Liver (tissue), 9 donors: ENCODE data around the gene CUBN. TPM values are rescaled to one million over a fixed set of nuclear protein-coding genes. Genes with fewer than 3 reads are reported as not detected.

Experiments
- DNase-seq: peaks from one replicate; pipeline ENCODE4 v3.0.0-alpha.2; 2017; ENCODE audit warnings: low spot score
- H3K27ac ChIP-seq, 2 donors: one replicate each; pipeline ENCODE4 v1.7.0; 2013; ENCODE audit warnings: inconsistent platforms in 2 of 2, low read length in 2 of 2, control low read depth in 1 of 2, low read depth in 1 of 2, mild to moderate bottlenecking in 1 of 2
- H3K27me3 ChIP-seq, 4 donors: one replicate each; pipeline versions ENCODE4 v1.6.1 to v1.7.0; 2013; ENCODE audit warnings: low read length in 3 of 4, inconsistent platforms in 1 of 4, mild to moderate bottlenecking in 1 of 4, moderate library complexity in 1 of 4; ENCODE audit not compliant: control insufficient read depth in 4 of 4, insufficient read depth in 4 of 4
- H3K36me3 ChIP-seq, 4 donors: one replicate each; pipeline versions ENCODE4 v1.6.1 to v1.7.0; 2013; ENCODE audit warnings: low read length in 3 of 4, mild to moderate bottlenecking in 3 of 4, low read depth in 1 of 4, moderate library complexity in 1 of 4; ENCODE audit not compliant: control insufficient read depth in 4 of 4, insufficient read depth in 3 of 4
- H3K4me1 ChIP-seq, 4 donors: one replicate each; pipeline versions ENCODE4 v1.6.1 to v1.7.0; 2013; ENCODE audit warnings: low read length in 3 of 4, mild to moderate bottlenecking in 3 of 4, moderate library complexity in 1 of 4; ENCODE audit not compliant: control insufficient read depth in 4 of 4, insufficient read depth in 4 of 4
- H3K4me3 ChIP-seq, 3 donors: one replicate each; pipeline versions ENCODE4 v1.6.1 to v1.7.0; 2013; ENCODE audit warnings: low read length in 3 of 3, control low read depth in 1 of 3, low read depth in 1 of 3, mild to moderate bottlenecking in 1 of 3
- H3K9ac ChIP-seq, 2 donors: one replicate each; pipeline ENCODE4 v1.7.0; 2013; ENCODE audit warnings: low read length in 2 of 2, mild to moderate bottlenecking in 2 of 2, moderate library complexity in 2 of 2, control low read depth in 1 of 2, low read depth in 1 of 2
- H3K9me3 ChIP-seq, 4 donors: one replicate each; pipeline versions ENCODE4 v1.6.1 to v1.7.0; 2013; ENCODE audit warnings: low read length in 3 of 4; ENCODE audit not compliant: control insufficient read depth in 4 of 4
- EGR1 ChIP-seq, 2 donors: IDR thresholded peaks; 2 replicates each; pipeline ENCODE4 v1.6.1; 2016 to 2018; ENCODE audit warnings: antibody characterized with exemption in 2 of 2, low read depth in 2 of 2
- FOXA1 ChIP-seq: IDR thresholded peaks from 2 replicates; pipeline ENCODE4 v1.6.1; 2016; ENCODE audit warnings: antibody characterized with exemption
- FOXA2 ChIP-seq: IDR thresholded peaks from 2 replicates; pipeline ENCODE4 v1.6.1; 2016; ENCODE audit warnings: antibody characterized with exemption
- GABPA ChIP-seq, 2 donors: IDR thresholded peaks in 1 of 2; conservative IDR thresholded peaks in 1 of 2; 2 replicates each; pipeline ENCODE4 v1.6.1; 2016; ENCODE audit warnings: antibody characterized with exemption in 2 of 2, mild to moderate bottlenecking in 1 of 2, moderate library complexity in 1 of 2
- HNF4A ChIP-seq, 2 donors: conservative IDR thresholded peaks; 2 replicates each; pipeline ENCODE4 v1.6.1; 2016; ENCODE audit warnings: antibody characterized with exemption in 2 of 2, mild to moderate bottlenecking in 2 of 2
- HNF4G ChIP-seq: IDR thresholded peaks from 2 replicates; pipeline ENCODE4 v1.6.1; 2016; ENCODE audit warnings: antibody characterized with exemption
- JUND ChIP-seq, 2 donors: IDR thresholded peaks; 2 replicates each; pipeline ENCODE4 v1.6.1; 2016; ENCODE audit warnings: antibody characterized with exemption in 2 of 2
- MAX ChIP-seq: IDR thresholded peaks from 2 replicates; pipeline ENCODE4 v1.6.1; 2016; ENCODE audit warnings: antibody characterized with exemption
- NR2F2 ChIP-seq: IDR thresholded peaks from 2 replicates; pipeline ENCODE4 v1.6.1; 2016; ENCODE audit warnings: antibody characterized with exemption
- RAD21 ChIP-seq, 2 donors: IDR thresholded peaks; 2 replicates each; pipeline ENCODE4 v1.6.1; 2016; ENCODE audit warnings: antibody characterized with exemption in 2 of 2, mild to moderate bottlenecking in 2 of 2
- REST ChIP-seq: IDR thresholded peaks from 2 replicates; pipeline ENCODE4 v1.6.1; 2016; ENCODE audit warnings: antibody characterized with exemption, mild to moderate bottlenecking
- TAF1 ChIP-seq: conservative IDR thresholded peaks from 2 replicates; pipeline ENCODE4 v1.6.1; 2016; ENCODE audit warnings: antibody characterized with exemption, mild to moderate bottlenecking
- WGBS: extraction: QIAGEN DNeasy Blood & Tissue Kit; methylation state at CpG from one replicate; pipeline ENCODE4 v1.1.7; 2013; 5-methylcytosine and 5-hydroxymethylcytosine counted together
- polyA plus RNA-seq, 2 donors: library from polyadenylated mRNA; stranded (reverse) in 1 of 2; unstranded in 1 of 2; fragments of 200-250 nt in 1 of 2; fragments of >200 nt in 1 of 2; fragmentation: Nextera tagmentation in 1 of 2; extraction: Ambion mirVana in 1 of 2; gene quantifications; one replicate each; pipeline versions ENCODE4 v1.2.1 to v1.2.3, GENCODE V29; 2013 to 2015
- total RNA-seq, 2 donors: library from RNA; depleted of rRNA; stranded (reverse); fragments of >200 nt; gene quantifications; one replicate each; pipeline ENCODE4 v1.2.3, GENCODE V29; 2014
- TF ChIP-seq, protein P1 (sequence below): IDR thresholded peaks from 2 replicates; pipeline ENCODE4 v1.6.1; 2016; ENCODE audit warnings: antibody characterized with exemption
- TF ChIP-seq, protein P2 (sequence below): fragments of 150-350 bp; IDR thresholded peaks from 2 replicates; pipeline ENCODE4 v1.5.1; 2017; ENCODE audit warnings: improper control_type of control experiment, low read depth, low read length; ENCODE audit not compliant: missing input control
- donor health status: healthy.
- donor health status: healthy.
- donor health status: healthy.
- donor health status: healthy.
- donor health status: healthy.

CUBN gene
- total and polyA plus RNA-seq, 4 donors = 0.01 to 0.67 (median 0.30) TPM

DNA sequence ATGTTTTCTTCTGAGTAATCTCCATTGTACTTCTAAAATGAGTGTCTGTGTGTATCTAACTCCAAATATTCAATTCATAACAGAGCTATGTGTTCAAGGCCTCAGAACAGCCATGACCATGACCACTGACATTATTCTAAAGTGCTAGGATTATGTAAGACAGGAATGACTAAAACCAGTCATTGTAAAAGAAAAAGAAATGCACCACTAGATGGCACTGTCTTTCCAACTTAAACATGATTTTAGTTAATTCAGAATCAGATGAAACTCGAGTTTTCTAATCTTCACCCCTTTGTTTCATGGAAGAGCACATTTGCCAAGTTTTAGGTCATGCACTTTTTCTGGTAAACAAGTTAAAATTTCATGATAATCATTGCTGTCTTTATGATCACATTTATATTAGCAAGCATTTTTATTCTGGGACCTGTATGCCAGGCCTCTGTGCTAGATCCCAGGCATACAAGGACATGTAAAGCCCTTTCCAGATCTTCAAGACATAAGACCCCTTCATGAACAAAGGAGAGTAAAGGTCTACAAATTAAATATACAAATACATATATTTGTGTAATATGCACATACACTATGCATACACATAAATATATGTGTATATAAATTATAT lies 286.2 kb downstream of the CUBN start:
- Histone ChIP-seq H3K36me3 (no peaks in the 10 kb centered on the region), H3K9me3 (no peaks in the 10 kb centered on the region), H3K9ac (no peak overlapping the region), H3K27me3 (no peaks in the 10 kb centered on the region), H3K27ac (no peak overlapping the region), H3K4me3 (no peak overlapping the region), H3K4me1 (no peaks in the 10 kb centered on the region)
- WGBS = 0% methylated on average over 1 of the region's 1 CpG
- DNase-seq = no peak
- TF ChIP-seq, protein P1, sequence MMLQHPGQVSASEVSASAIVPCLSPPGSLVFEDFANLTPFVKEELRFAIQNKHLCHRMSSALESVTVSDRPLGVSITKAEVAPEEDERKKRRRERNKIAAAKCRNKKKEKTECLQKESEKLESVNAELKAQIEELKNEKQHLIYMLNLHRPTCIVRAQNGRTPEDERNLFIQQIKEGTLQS = no peak
- TF ChIP-seq MAX (no peak), HNF4A (conservative IDR thresholded peaks at IDR 0.05) (peak in 1 of 2 donors; percentile 20), RAD21 (IDR thresholded peaks at IDR 0.05) (peak; percentile 89 to 94), FOXA1 (no peak)
- TF ChIP-seq, protein P2, sequence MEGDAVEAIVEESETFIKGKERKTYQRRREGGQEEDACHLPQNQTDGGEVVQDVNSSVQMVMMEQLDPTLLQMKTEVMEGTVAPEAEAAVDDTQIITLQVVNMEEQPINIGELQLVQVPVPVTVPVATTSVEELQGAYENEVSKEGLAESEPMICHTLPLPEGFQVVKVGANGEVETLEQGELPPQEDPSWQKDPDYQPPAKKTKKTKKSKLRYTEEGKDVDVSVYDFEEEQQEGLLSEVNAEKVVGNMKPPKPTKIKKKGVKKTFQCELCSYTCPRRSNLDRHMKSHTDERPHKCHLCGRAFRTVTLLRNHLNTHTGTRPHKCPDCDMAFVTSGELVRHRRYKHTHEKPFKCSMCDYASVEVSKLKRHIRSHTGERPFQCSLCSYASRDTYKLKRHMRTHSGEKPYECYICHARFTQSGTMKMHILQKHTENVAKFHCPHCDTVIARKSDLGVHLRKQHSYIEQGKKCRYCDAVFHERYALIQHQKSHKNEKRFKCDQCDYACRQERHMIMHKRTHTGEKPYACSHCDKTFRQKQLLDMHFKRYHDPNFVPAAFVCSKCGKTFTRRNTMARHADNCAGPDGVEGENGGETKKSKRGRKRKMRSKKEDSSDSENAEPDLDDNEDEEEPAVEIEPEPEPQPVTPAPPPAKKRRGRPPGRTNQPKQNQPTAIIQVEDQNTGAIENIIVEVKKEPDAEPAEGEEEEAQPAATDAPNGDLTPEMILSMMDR = peak; percentile 68

- no peaks in the 10 kb centered on the region for H3K27me3 ChIP-seq
- no peak for DNase-seq
- H3K4me3 ChIP-seq = no peak overlapping the region
- no peak overlapping the region for H3K9ac ChIP-seq
- H3K4me1 ChIP-seq = no peaks in the 10 kb centered on the region
- no peaks in the 10 kb centered on the region for H3K9me3 ChIP-seq
- WGBS = 68% methylated on average over 8 of the region's 8 CpGs
- H3K36me3 ChIP-seq = no peaks in the 10 kb centered on the region
- TF ChIP-seq TAF1 (no peak), FOXA2 (no peak), EGR1 (IDR thresholded peaks at IDR 0.05; ENCODE audit: low read depth in 2 of 2) (no peak), MAX (no peak), REST (no peak), JUND (IDR thresholded peaks at IDR 0.05) (no peak), HNF4G (no peak), GABPA (IDR thresholded peaks at IDR 0.05 in 1 of 2, conservative IDR thresholded peaks at IDR 0.05 in 1 of 2) (no peak), FOXA1 (no peak), NR2F2 (no peak)
- TF ChIP-seq, protein P2 = no peak
- no peak overlapping the region for H3K27ac ChIP-seq
Observed at GRCh38 chr10:16835228-16835627, 294.4 kb downstream of the CUBN start.
